Vagina (tissue), 2 donors: Measurements from ENCODE around the gene EMC8. TPM values are rescaled to one million over a fixed set of nuclear protein-coding genes. Genes with fewer than 3 reads are reported as not detected.

Source experiments
- DNase-seq, 2 donors: peaks; one replicate each; pipeline ENCODE4 v3.0.0-alpha.2; 2017; ENCODE audit errors: extremely low spot score in 2 of 2
- H3K27ac ChIP-seq: fragments of 200-600 bp; sonication (generic); one replicate; pipeline ENCODE4 v1.5.1; 2019
- H3K27me3 ChIP-seq: fragments of 200-600 bp; sonication (generic); one replicate; pipeline ENCODE4 v1.5.1; 2019
- H3K36me3 ChIP-seq, 2 donors: fragments of 200-600 bp; sonication (generic); one replicate each; pipeline ENCODE4 v1.5.1; 2017 to 2019
- H3K4me1 ChIP-seq: fragments of 200-600 bp; sonication (generic); one replicate; pipeline ENCODE4 v1.5.1; 2019
- H3K4me3 ChIP-seq, 2 donors: fragments of 200-600 bp; sonication (generic); 1 replicate in 1 of 2; 2 replicates in 1 of 2; pipeline ENCODE4 v1.5.1; 2016 to 2019
- H3K9me3 ChIP-seq: fragments of 200-600 bp; sonication (generic); one replicate; pipeline ENCODE4 v1.5.1; 2019
- POLR2A ChIP-seq, 2 donors: fragments of 450-650 bp; IDR thresholded peaks; one replicate each; pipeline ENCODE4 v1.6.1; 2017; ENCODE audit warnings: antibody characterized with exemption in 2 of 2, mild to moderate bottlenecking in 2 of 2, moderate library complexity in 2 of 2
- POLR2AphosphoS5 ChIP-seq, 2 donors: sonication (generic); formaldehyde crosslinking; IDR thresholded peaks; one replicate each; pipeline ENCODE4 v1.9.0; 2017; ENCODE audit warnings: antibody characterized with exemption in 2 of 2, mild to moderate bottlenecking in 2 of 2, low read depth in 1 of 2; ENCODE audit not compliant: insufficient read depth in 1 of 2
- intact Hi-C: fragments of 100-400 bp; cut with DNase I; formaldehyde crosslinking; loops from one replicate; pipeline ENCODE4 v1.15.1; 2023
- total RNA-seq: library from RNA; depleted of rRNA; stranded (reverse); fragments of >200 nt; gene quantifications from one replicate; pipeline ENCODE4 v1.2.3, GENCODE V29; 2016
- TF ChIP-seq, protein P1 (sequence below), 3 experiments: fragments of 450-650 bp in 2 of 3; fragments of 200-600 bp in 1 of 3; sonication (generic) in 1 of 3; IDR thresholded peaks; one replicate each; pipeline ENCODE4 v1.5.1; 2017 to 2019; ENCODE audit warnings: antibody characterized with exemption in 3 of 3, mild to moderate bottlenecking in 2 of 3, moderate library complexity in 2 of 3

EMC8 gene
- total RNA-seq, 1 donor from 2014 or later, result 42.0 TPM

DNA sequence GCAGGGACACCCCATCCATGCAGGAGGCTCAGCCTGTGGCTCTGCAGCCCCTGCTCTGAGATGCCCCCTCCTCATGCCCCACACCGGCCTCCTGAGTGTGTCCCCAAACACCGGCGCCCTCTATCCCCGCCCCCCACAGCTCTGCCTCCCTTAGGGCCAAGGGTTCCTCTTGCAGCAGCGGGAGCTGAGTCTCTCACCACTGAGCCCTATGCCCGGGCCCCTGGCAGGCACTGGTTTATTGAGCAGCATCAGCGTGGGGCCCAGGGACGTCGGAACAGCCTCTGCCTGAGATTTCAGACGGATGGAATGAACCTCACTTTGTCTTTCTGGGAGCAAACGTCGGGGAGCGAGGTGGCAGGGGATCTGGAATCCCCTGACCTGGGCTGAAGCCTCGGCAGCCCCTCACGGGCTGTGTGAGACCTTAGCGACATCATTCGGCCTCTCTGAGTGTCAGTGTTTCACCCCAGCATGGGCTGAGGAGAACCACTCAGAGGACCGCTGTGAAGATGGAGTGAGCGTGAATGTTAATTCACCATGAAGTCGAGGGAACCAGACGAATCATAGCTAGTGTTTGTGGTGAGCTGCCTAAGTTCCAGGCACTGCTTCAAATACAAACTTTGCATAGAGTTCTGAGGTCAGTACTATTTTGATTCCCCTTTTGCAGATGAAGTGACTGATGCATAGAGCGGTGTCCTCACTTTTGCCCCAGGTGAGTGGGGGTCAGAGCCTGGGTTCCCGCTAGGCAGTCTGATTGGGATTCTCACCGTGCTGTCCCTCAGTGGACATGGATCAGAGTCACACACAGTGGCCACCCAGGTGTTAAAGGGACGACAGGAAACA lies 43.2 kb downstream of the EMC8 start:
- no peak for DNase-seq
- Histone ChIP-seq H3K27me3 (no peaks in the 10 kb centered on the region), H3K9me3 (no peaks in the 10 kb centered on the region), H3K27ac (no peak overlapping the region), H3K36me3 (no peaks in the 10 kb centered on the region), H3K4me1 (peaks cover 25% of the 10 kb centered on the region), H3K4me3 (no peak overlapping the region)
- TF ChIP-seq, protein P1, sequence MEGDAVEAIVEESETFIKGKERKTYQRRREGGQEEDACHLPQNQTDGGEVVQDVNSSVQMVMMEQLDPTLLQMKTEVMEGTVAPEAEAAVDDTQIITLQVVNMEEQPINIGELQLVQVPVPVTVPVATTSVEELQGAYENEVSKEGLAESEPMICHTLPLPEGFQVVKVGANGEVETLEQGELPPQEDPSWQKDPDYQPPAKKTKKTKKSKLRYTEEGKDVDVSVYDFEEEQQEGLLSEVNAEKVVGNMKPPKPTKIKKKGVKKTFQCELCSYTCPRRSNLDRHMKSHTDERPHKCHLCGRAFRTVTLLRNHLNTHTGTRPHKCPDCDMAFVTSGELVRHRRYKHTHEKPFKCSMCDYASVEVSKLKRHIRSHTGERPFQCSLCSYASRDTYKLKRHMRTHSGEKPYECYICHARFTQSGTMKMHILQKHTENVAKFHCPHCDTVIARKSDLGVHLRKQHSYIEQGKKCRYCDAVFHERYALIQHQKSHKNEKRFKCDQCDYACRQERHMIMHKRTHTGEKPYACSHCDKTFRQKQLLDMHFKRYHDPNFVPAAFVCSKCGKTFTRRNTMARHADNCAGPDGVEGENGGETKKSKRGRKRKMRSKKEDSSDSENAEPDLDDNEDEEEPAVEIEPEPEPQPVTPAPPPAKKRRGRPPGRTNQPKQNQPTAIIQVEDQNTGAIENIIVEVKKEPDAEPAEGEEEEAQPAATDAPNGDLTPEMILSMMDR (IDR thresholded peaks at IDR 0.05), result no peak
- no peak for TF ChIP-seq POLR2A (IDR thresholded peaks at IDR 0.05)
- TF ChIP-seq POLR2AphosphoS5 (IDR thresholded peaks at IDR 0.05; ENCODE audit: insufficient read depth in 1 of 2, low read depth in 1 of 2), result no peak
- intact Hi-C loops, result no loop called here

DNA sequence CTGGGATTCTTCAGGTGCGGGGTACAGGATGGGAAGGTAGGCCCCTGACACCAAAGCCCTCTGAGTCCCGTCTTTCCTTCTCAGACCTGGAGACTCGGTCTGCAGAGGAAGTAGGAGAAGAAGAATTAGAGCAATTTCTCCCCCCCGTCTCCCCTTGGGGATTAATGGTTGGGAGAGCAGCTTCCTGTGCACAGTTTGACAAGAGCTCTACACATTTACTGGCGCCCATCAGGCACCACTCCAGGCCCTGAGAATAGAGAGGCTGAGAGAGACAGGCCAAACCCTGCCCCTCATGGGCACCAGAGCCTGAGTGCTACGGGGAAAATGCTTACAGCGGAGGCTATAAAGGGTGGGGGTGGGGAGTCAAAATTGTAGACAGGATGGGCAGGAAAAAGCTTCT lies 44.9 kb downstream of the EMC8 start:
- TF ChIP-seq, protein P1 (IDR thresholded peaks at IDR 0.05), result no peak
- no peak for TF ChIP-seq POLR2A (IDR thresholded peaks at IDR 0.05)
- TF ChIP-seq POLR2AphosphoS5 (IDR thresholded peaks at IDR 0.05; ENCODE audit: insufficient read depth in 1 of 2, low read depth in 1 of 2), result no peak
- Histone ChIP-seq H3K9me3 (no peaks in the 10 kb centered on the region), H3K27ac (no peak overlapping the region), H3K4me3 (no peak overlapping the region), H3K27me3 (no peaks in the 10 kb centered on the region), H3K36me3 (no peaks in the 10 kb centered on the region), H3K4me1 (peaks cover 38% of the 10 kb centered on the region)
- no peak for DNase-seq
- intact Hi-C loops, result no loop called here

DNA sequence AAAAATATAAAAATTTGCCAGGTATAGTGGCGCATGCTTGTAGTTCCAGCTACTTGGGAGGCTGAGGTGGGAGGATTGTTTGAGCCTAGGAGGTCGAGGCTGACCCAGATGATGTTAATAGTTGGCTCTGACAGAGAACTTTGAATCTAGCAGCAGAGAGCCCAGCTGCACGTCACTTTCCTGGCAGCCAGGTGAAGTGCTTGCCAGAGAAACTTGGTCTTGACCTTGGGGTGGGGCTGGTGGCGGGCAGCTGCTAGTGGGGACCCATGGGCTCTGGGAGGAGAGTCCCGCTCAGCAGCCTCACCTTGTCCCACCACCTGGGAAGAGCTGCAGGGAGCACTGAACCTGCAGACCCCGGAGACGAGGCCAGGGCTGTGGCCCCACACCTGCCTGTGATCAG lies 45.4 kb downstream of the EMC8 start:
- Histone ChIP-seq H3K4me1 (peaks cover 41% of the 10 kb centered on the region), H3K27ac (no peak overlapping the region), H3K36me3 (no peaks in the 10 kb centered on the region), H3K9me3 (no peaks in the 10 kb centered on the region), H3K27me3 (no peaks in the 10 kb centered on the region), H3K4me3 (no peak overlapping the region)
- no peak for DNase-seq
- TF ChIP-seq POLR2A (IDR thresholded peaks at IDR 0.05), result no peak
- TF ChIP-seq, protein P1 (IDR thresholded peaks at IDR 0.05), result no peak
- no peak for TF ChIP-seq POLR2AphosphoS5 (IDR thresholded peaks at IDR 0.05; ENCODE audit: insufficient read depth in 1 of 2, low read depth in 1 of 2)
- intact Hi-C loops, result no loop called here

DNA sequence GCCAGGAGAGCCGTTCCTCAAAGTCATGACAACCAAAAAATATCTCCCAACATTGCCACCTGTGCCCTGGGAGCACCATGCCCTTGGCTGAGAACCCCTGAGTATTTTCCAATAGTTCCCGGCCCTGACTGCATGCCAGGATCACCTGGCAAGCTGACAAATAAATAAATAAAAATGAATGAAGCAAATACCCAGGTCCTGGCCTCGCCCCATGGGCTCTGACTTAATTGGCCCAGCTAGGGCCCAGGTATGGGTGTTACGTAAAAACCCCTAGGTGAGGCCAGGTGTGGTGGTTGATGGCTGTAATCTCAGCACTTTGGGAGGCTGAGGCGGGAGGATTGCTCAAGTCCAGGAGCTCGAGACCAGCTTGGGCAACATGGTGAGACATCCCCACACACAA lies 45.8 kb downstream of the EMC8 start:
- DNase-seq, result no peak
- TF ChIP-seq POLR2AphosphoS5 (IDR thresholded peaks at IDR 0.05; ENCODE audit: insufficient read depth in 1 of 2, low read depth in 1 of 2) (no peak), POLR2A (IDR thresholded peaks at IDR 0.05) (no peak)
- TF ChIP-seq, protein P1 (IDR thresholded peaks at IDR 0.05), result no peak
- H3K4me3 ChIP-seq, result no peak overlapping the region
- no peak overlapping the region for H3K27ac ChIP-seq
- peaks cover 41% of the 10 kb centered on the region for H3K4me1 ChIP-seq
- H3K9me3 ChIP-seq, result no peaks in the 10 kb centered on the region
- intact Hi-C loops, result no loop called here
- H3K27me3 ChIP-seq, result no peaks in the 10 kb centered on the region
- H3K36me3 ChIP-seq, result no peaks in the 10 kb centered on the region
